ENCODE results near the gene NR1D1.

Gene NR1D1

GRCh38 chr17:40107522-40108174 is 7.3 kb upstream of the NR1D1 start:
- peaks cover 96% of the 10 kb centered on the region for H3K4me1 ChIP-seq (ENCODE audit: control insufficient read depth, insufficient read depth, low read length)
- H3K27me3 ChIP-seq (ENCODE audit: control insufficient read depth, insufficient read depth, low read length), result no peaks in the 10 kb centered on the region
- no peaks in the 10 kb centered on the region for H3K9me3 ChIP-seq (ENCODE audit: control insufficient read depth, low read length)
- H3K36me3 ChIP-seq (ENCODE audit: control insufficient read depth, insufficient read depth, low read length), result peaks cover 4% of the 10 kb centered on the region
- H3K9ac ChIP-seq (ENCODE audit: low read length), result peak overlapping the region; percentile 56
- no peak overlapping the region for H3K4me3 ChIP-seq (ENCODE audit: low read length)

GRCh38 chr17:40106760-40107521 is 6.6 kb upstream of the NR1D1 start:
- H3K9ac ChIP-seq (ENCODE audit: low read length), result peak overlapping the region; percentile 56
- H3K9me3 ChIP-seq (ENCODE audit: control insufficient read depth, low read length), result no peaks in the 10 kb centered on the region
- peaks cover 91% of the 10 kb centered on the region for H3K4me1 ChIP-seq (ENCODE audit: control insufficient read depth, insufficient read depth, low read length)
- no peak overlapping the region for H3K4me3 ChIP-seq (ENCODE audit: low read length)
- no peaks in the 10 kb centered on the region for H3K27me3 ChIP-seq (ENCODE audit: control insufficient read depth, insufficient read depth, low read length)
- peaks cover 4% of the 10 kb centered on the region for H3K36me3 ChIP-seq (ENCODE audit: control insufficient read depth, insufficient read depth, low read length)

- Histone ChIP-seq H3K4me3 (ENCODE audit: low read length) (no peak overlapping the region), H3K27me3 (ENCODE audit: control insufficient read depth, insufficient read depth, low read length) (no peaks in the 10 kb centered on the region), H3K4me1 (ENCODE audit: control insufficient read depth, insufficient read depth, low read length) (peaks cover 91% of the 10 kb centered on the region), H3K9ac (ENCODE audit: low read length) (peak overlapping the region; percentile 49), H3K9me3 (ENCODE audit: control insufficient read depth, low read length) (no peaks in the 10 kb centered on the region), H3K36me3 (ENCODE audit: control insufficient read depth, insufficient read depth, low read length) (peaks cover 4% of the 10 kb centered on the region)
These were observed 5.7 kb upstream of the NR1D1 start for GRCh38 chr17:40105861-40106759.

- H3K9me3 ChIP-seq (ENCODE audit: control insufficient read depth, low read length), result no peaks in the 10 kb centered on the region
- H3K9ac ChIP-seq (ENCODE audit: low read length), result peak overlapping the region; percentile 23
- peaks cover 2% of the 10 kb centered on the region for H3K36me3 ChIP-seq (ENCODE audit: control insufficient read depth, insufficient read depth, low read length)
- no peak overlapping the region for H3K4me3 ChIP-seq (ENCODE audit: low read length)
- H3K27me3 ChIP-seq (ENCODE audit: control insufficient read depth, insufficient read depth, low read length), result no peaks in the 10 kb centered on the region
- H3K4me1 ChIP-seq (ENCODE audit: control insufficient read depth, insufficient read depth, low read length), result peaks cover 84% of the 10 kb centered on the region
These were observed 4.5 kb upstream of the NR1D1 start for GRCh38 chr17:40104594-40105486.

- no peaks in the 10 kb centered on the region for H3K36me3 ChIP-seq (ENCODE audit: control insufficient read depth, insufficient read depth, low read length)
- H3K9ac ChIP-seq (ENCODE audit: low read length), result peak overlapping the region; percentile 46
- H3K4me3 ChIP-seq (ENCODE audit: low read length), result no peak overlapping the region
- H3K4me1 ChIP-seq (ENCODE audit: control insufficient read depth, insufficient read depth, low read length), result peaks cover 74% of the 10 kb centered on the region
- no peaks in the 10 kb centered on the region for H3K9me3 ChIP-seq (ENCODE audit: control insufficient read depth, low read length)
- no peaks in the 10 kb centered on the region for H3K27me3 ChIP-seq (ENCODE audit: control insufficient read depth, insufficient read depth, low read length)
These were observed 3.3 kb upstream of the NR1D1 start for GRCh38 chr17:40103688-40104087.

GRCh38 chr17:40103071-40103661 is 2.8 kb upstream of the NR1D1 start:
- H3K4me3 ChIP-seq (ENCODE audit: low read length), result no peak overlapping the region
- peaks cover 74% of the 10 kb centered on the region for H3K4me1 ChIP-seq (ENCODE audit: control insufficient read depth, insufficient read depth, low read length)
- H3K27me3 ChIP-seq (ENCODE audit: control insufficient read depth, insufficient read depth, low read length), result no peaks in the 10 kb centered on the region
- no peaks in the 10 kb centered on the region for H3K36me3 ChIP-seq (ENCODE audit: control insufficient read depth, insufficient read depth, low read length)
- H3K9me3 ChIP-seq (ENCODE audit: control insufficient read depth, low read length), result no peaks in the 10 kb centered on the region
- peak overlapping the region; percentile 46 for H3K9ac ChIP-seq (ENCODE audit: low read length)

GRCh38 chr17:40101367-40102210 is 1.2 kb upstream of the NR1D1 start:
- Histone ChIP-seq H3K9me3 (ENCODE audit: control insufficient read depth, low read length) (no peaks in the 10 kb centered on the region), H3K36me3 (ENCODE audit: control insufficient read depth, insufficient read depth, low read length) (peaks cover 11% of the 10 kb centered on the region), H3K4me1 (ENCODE audit: control insufficient read depth, insufficient read depth, low read length) (peaks cover 78% of the 10 kb centered on the region), H3K27me3 (ENCODE audit: control insufficient read depth, insufficient read depth, low read length) (no peaks in the 10 kb centered on the region), H3K9ac (ENCODE audit: low read length) (peak overlapping the region; percentile 82), H3K4me3 (ENCODE audit: low read length) (peak overlapping the region; percentile 96)

- peak overlapping the region; percentile 82 for H3K9ac ChIP-seq (ENCODE audit: low read length)
- peaks cover 78% of the 10 kb centered on the region for H3K4me1 ChIP-seq (ENCODE audit: control insufficient read depth, insufficient read depth, low read length)
- H3K4me3 ChIP-seq (ENCODE audit: low read length), result peak overlapping the region; percentile 96
- H3K27me3 ChIP-seq (ENCODE audit: control insufficient read depth, insufficient read depth, low read length), result no peaks in the 10 kb centered on the region
- no peaks in the 10 kb centered on the region for H3K9me3 ChIP-seq (ENCODE audit: control insufficient read depth, low read length)
- H3K36me3 ChIP-seq (ENCODE audit: control insufficient read depth, insufficient read depth, low read length), result peaks cover 19% of the 10 kb centered on the region
These were observed 429 bp upstream of the NR1D1 start for GRCh38 chr17:40100669-40101366.

GRCh38 chr17:40099619-40100418 is 570 bp downstream of the NR1D1 start:
- Histone ChIP-seq H3K4me1 (ENCODE audit: control insufficient read depth, insufficient read depth, low read length) (peaks cover 74% of the 10 kb centered on the region), H3K4me3 (ENCODE audit: low read length) (peak overlapping the region; percentile 96), H3K27me3 (ENCODE audit: control insufficient read depth, insufficient read depth, low read length) (no peaks in the 10 kb centered on the region), H3K9me3 (ENCODE audit: control insufficient read depth, low read length) (no peaks in the 10 kb centered on the region), H3K36me3 (ENCODE audit: control insufficient read depth, insufficient read depth, low read length) (peaks cover 24% of the 10 kb centered on the region), H3K9ac (ENCODE audit: low read length) (peak overlapping the region; percentile 82)
